T-helper 22 cell (primary cell): ENCODE data around the gene ARHGAP19.
"Not testable (repeated sequence)": the region's sequence is repeated elsewhere in the genome, so short reads cannot be mapped to it uniquely, and the experiment has no call there.

Experiments
- DNase-seq: peaks from one replicate; pipeline ENCODE4 v3.0.0-alpha.2; 2020; ENCODE audit warnings: low read depth

The ARHGAP19 gene

GRCh38 chr10:97279121-97279815 lies 13.2 kb downstream of the ARHGAP19 start:
- DNase-seq = no peak

GRCh38 chr10:97278491-97278989 lies 13.9 kb downstream of the ARHGAP19 start:
- no peak for DNase-seq

GRCh38 chr10:97277551-97277950 lies 14.9 kb downstream of the ARHGAP19 start:
- no peak for DNase-seq

- DNase-seq = no peak
Measured at GRCh38 chr10:97274828-97275227, 17.6 kb downstream of the ARHGAP19 start.

- DNase-seq = no peak
Measured at GRCh38 chr10:97273700-97274099, 18.7 kb downstream of the ARHGAP19 start.

- DNase-seq = no peak
Measured at GRCh38 chr10:97270523-97271154, 21.8 kb downstream of the ARHGAP19 start.

- no peak for DNase-seq
Measured at GRCh38 chr10:97267671-97268070, 24.8 kb downstream of the ARHGAP19 start.

GRCh38 chr10:97265095-97265494 lies 27.3 kb downstream of the ARHGAP19 start:
- DNase-seq = not testable (repeated sequence)

GRCh38 chr10:97263971-97264370 lies 28.5 kb downstream of the ARHGAP19 start:
- no peak for DNase-seq

GRCh38 chr10:97261656-97262055 lies 30.8 kb downstream of the ARHGAP19 start:
- DNase-seq = no peak

- DNase-seq = no peak
Measured at GRCh38 chr10:97261183-97261582, 31.3 kb downstream of the ARHGAP19 start.

GRCh38 chr10:97259119-97259518 lies 33.3 kb downstream of the ARHGAP19 start:
- no peak for DNase-seq

- no peak for DNase-seq
Measured at GRCh38 chr10:97256356-97256755, 36.1 kb downstream of the ARHGAP19 start.

GRCh38 chr10:97255512-97256293 lies 36.7 kb downstream of the ARHGAP19 start:
- no peak for DNase-seq

- no peak for DNase-seq
Measured at GRCh38 chr10:97254694-97255093, 37.7 kb downstream of the ARHGAP19 start.

- DNase-seq = no peak
Measured at GRCh38 chr10:97250952-97251351, 41.5 kb downstream of the ARHGAP19 start.

GRCh38 chr10:97243836-97244235 lies 48.6 kb downstream of the ARHGAP19 start:
- no peak for DNase-seq

- no peak for DNase-seq
Measured at GRCh38 chr10:97238855-97239254, 53.6 kb downstream of the ARHGAP19 start.

- DNase-seq = no peak
Measured at GRCh38 chr10:97235353-97235752, 57.1 kb downstream of the ARHGAP19 start.

- no peak for DNase-seq
Measured at GRCh38 chr10:97234400-97234799, 58.0 kb downstream of the ARHGAP19 start.

- DNase-seq = no peak
Measured at GRCh38 chr10:97230146-97230545, 62.3 kb downstream of the ARHGAP19 start.

- DNase-seq = no peak
Measured at GRCh38 chr10:97229322-97230015, 63.0 kb downstream of the ARHGAP19 start.
